ENCODE data around the gene GBP5. TPM values are rescaled to one million over a fixed set of nuclear protein-coding genes. Genes with fewer than 3 reads are reported as not detected.

GBP5 gene
- total and polyA plus RNA-seq, 9 donors: 0.28 to 1.5 (median 0.64) TPM

Other genes starting within 250 kb of the GBP5 start
- 2.3 TPM for gene GBP3, start 250.0 kb downstream of the GBP5 start, total RNA-seq
- gene GBP3, start 250.0 kb downstream of the GBP5 start, polyA plus RNA-seq (ENCODE audit: insufficient read depth in 1 of 8, insufficient read length in 8 of 8, low replicate concordance in 1 of 8): 1 to 10 TPM; 1.3 to 4.5 (median 3.0) TPM
- 7.8 TPM for gene GBP1, start 207.7 kb downstream of the GBP5 start, total RNA-seq
- gene GBP1, start 207.7 kb downstream of the GBP5 start, polyA plus RNA-seq (ENCODE audit: insufficient read depth in 1 of 8, insufficient read length in 8 of 8, low replicate concordance in 1 of 8): 1 to 10 TPM; 3.0 to 7.8 (median 5.8) TPM
- 1.3 TPM for gene GBP2, start 146.7 kb downstream of the GBP5 start, total RNA-seq
- gene GBP2, start 146.7 kb downstream of the GBP5 start, polyA plus RNA-seq (ENCODE audit: insufficient read depth in 1 of 8, insufficient read length in 8 of 8, low replicate concordance in 1 of 8): 1 to 10 TPM in 4 of 8 donors, under 1 TPM in 4; 0.44 to 3.5 (median 1.0) TPM
- 0.04 TPM for gene GBP7, start 96.9 kb downstream of the GBP5 start, total RNA-seq
- under 1 TPM in 4 of 8 donors, not detected in 4; 0.06 to 0.11 (median 0.07) TPM for gene GBP7, start 96.9 kb downstream of the GBP5 start, polyA plus RNA-seq (ENCODE audit: insufficient read depth in 1 of 8, insufficient read length in 8 of 8, low replicate concordance in 1 of 8)
- gene GBP4, start 73.9 kb downstream of the GBP5 start, total RNA-seq: 2.7 TPM
- 1 to 10 TPM; 2.7 to 5.9 (median 3.4) TPM for gene GBP4, start 73.9 kb downstream of the GBP5 start, polyA plus RNA-seq (ENCODE audit: insufficient read depth in 1 of 8, insufficient read length in 8 of 8, low replicate concordance in 1 of 8)
- gene GBP6, start 91.2 kb upstream of the GBP5 start, total RNA-seq: 0.04 TPM
- under 1 TPM in 4 of 8 donors, not detected in 4; 0.04 to 0.17 (median 0.07) TPM for gene GBP6, start 91.2 kb upstream of the GBP5 start, polyA plus RNA-seq (ENCODE audit: insufficient read depth in 1 of 8, insufficient read length in 8 of 8, low replicate concordance in 1 of 8)